B cell (primary cell): Measurements from ENCODE around the gene MAPRE3. TPM values are rescaled to one million over a fixed set of nuclear protein-coding genes. Genes with fewer than 3 reads are reported as not detected.

ENCODE experiments used
- ATAC-seq: fragments of 200-7000 bp; cut with Tn5 transposase; one replicate; pipeline ENCODE4 v1.10.0; 2021; ENCODE audit warnings: low read depth, mild to moderate bottlenecking, moderate number of reproducible peaks, moderate library complexity
- CTCF ChIA-PET: fragments of 350-600 bp; sonication (Branson Sonifier 250); formaldehyde crosslinking; loops from one replicate; lab custom pipeline; 2021; ENCODE audit warnings: antibody characterized with exemption, inconsistent platforms; lab: Charles Lee
- POLR2A ChIA-PET: fragments of 350-600 bp; sonication (Branson Sonifier 250); formaldehyde crosslinking; loops from one replicate; lab custom pipeline; 2021; ENCODE audit warnings: antibody characterized with exemption; lab: Charles Lee
- DNase-seq: peaks from one replicate; pipeline ENCODE4 v3.0.0; 2013
- H2AFZ ChIP-seq: 2 replicates; pipeline ENCODE4 v1.6.1; 2012; ENCODE audit warnings: mild to moderate bottlenecking, low read depth, low read length; ENCODE audit not compliant: insufficient read depth, poor library complexity, severe bottlenecking
- H3K27ac ChIP-seq, 2 donors: 1 replicate in 1 of 2; 2 replicates in 1 of 2; pipeline ENCODE4 v1.5.1; 2012 to 2013; ENCODE audit warnings: low read length in 2 of 2, mild to moderate bottlenecking in 2 of 2, moderate library complexity in 1 of 2
- H3K27me3 ChIP-seq, 4 experiments: fragments of 200-600 bp in 1 of 4; sonication (generic) in 1 of 4; replicated peaks in 1 of 4; 1 replicate in 2 of 4; 2 replicates in 2 of 4; pipeline versions ENCODE4 v1.6.1 to v1.7.0; 2013 to 2016; ENCODE audit warnings: low read length in 3 of 4, mild to moderate bottlenecking in 2 of 4, mixed read lengths in 1 of 4, moderate library complexity in 1 of 4; ENCODE audit not compliant: insufficient read depth in 4 of 4, control insufficient read depth in 3 of 4; ENCODE audit errors: control extremely low read depth in 1 of 4
- H3K36me3 ChIP-seq, 2 experiments: replicated peaks in 1 of 2; 1 replicate in 1 of 2; 2 replicates in 1 of 2; pipeline versions ENCODE4 v1.6.1 to v1.7.1; 2013; ENCODE audit warnings: low read length in 1 of 2; ENCODE audit not compliant: insufficient read depth in 2 of 2, control insufficient read depth in 1 of 2; ENCODE audit errors: control extremely low read depth in 1 of 2, extremely low read depth in 1 of 2
- H3K4me1 ChIP-seq, 2 donors: fragments of 200-600 bp in 1 of 2; sonication (generic) in 1 of 2; 1 replicate in 1 of 2; 2 replicates in 1 of 2; pipeline versions ENCODE4 v1.5.1 to v1.6.1; 2013 to 2017; ENCODE audit warnings: low read length in 2 of 2; ENCODE audit not compliant: control insufficient read depth in 2 of 2, insufficient read depth in 2 of 2
- H3K4me2 ChIP-seq: replicated peaks from 2 replicates; pipeline ENCODE3; 2012; ENCODE audit warnings: mild to moderate bottlenecking, low read depth, low read length; ENCODE audit not compliant: poor library complexity, severe bottlenecking
- H3K4me3 ChIP-seq, 5 experiments: fragments of 200-600 bp in 1 of 5; sonication (generic) in 1 of 5; 1 replicate in 3 of 5; 2 replicates in 2 of 5; pipeline versions ENCODE4 v1.5.1 to v1.7.0; 2011 to 2016; ENCODE audit warnings: low read length in 4 of 5, mild to moderate bottlenecking in 4 of 5, low read depth in 2 of 5, control low read depth in 1 of 5, moderate library complexity in 1 of 5; ENCODE audit not compliant: insufficient read depth in 1 of 5; ENCODE audit errors: control extremely low read depth in 1 of 5, extremely low read depth in 1 of 5
- H3K79me2 ChIP-seq: fragments of 200-600 bp; sonication (generic); one replicate; pipeline ENCODE4 v1.6.0; 2016; ENCODE audit warnings: low read length; ENCODE audit not compliant: control insufficient read depth, insufficient read depth
- H3K9ac ChIP-seq: fragments of 200-600 bp; sonication (generic); 2 replicates; pipeline ENCODE4 v1.6.1; 2017; ENCODE audit warnings: mild to moderate bottlenecking, low read length, moderate library complexity
- H3K9me3 ChIP-seq, 3 donors: one replicate each; pipeline versions ENCODE4 v1.6.1 to v1.7.1; 2013; ENCODE audit warnings: low read length in 2 of 3; ENCODE audit not compliant: control insufficient read depth in 2 of 3, insufficient read depth in 1 of 3; ENCODE audit errors: control extremely low read depth in 1 of 3
- H4K20me1 ChIP-seq: 2 replicates; pipeline ENCODE4 v1.6.0; 2012; ENCODE audit warnings: mild to moderate bottlenecking, low read length; ENCODE audit not compliant: insufficient read depth, control insufficient read depth, poor library complexity, severe bottlenecking
- H3K27ac Mint-ChIP-seq: one replicate; pipeline ENCODE4 v1.8.0; 2021; ENCODE audit warnings: mixed read lengths
- H3K27me3 Mint-ChIP-seq: one replicate; pipeline ENCODE4 v1.8.0; 2021; ENCODE audit warnings: mixed read lengths
- H3K4me1 Mint-ChIP-seq: one replicate; pipeline ENCODE4 v1.8.0; 2021; ENCODE audit warnings: mixed read lengths
- H3K4me3 Mint-ChIP-seq: one replicate; pipeline ENCODE4 v1.8.0; 2021; ENCODE audit warnings: mixed read lengths
- H3K9me3 Mint-ChIP-seq: one replicate; pipeline ENCODE4 v1.8.0; 2022; ENCODE audit warnings: mixed read lengths; ENCODE audit not compliant: insufficient read depth
- CTCF ChIP-seq: fragments of 200-600 bp; IDR thresholded peaks from one replicate; pipeline ENCODE4 v1.8.0; 2022; ENCODE audit warnings: antibody characterized with exemption, mild to moderate bottlenecking
- EZH2 ChIP-seq: IDR thresholded peaks from 2 replicates; pipeline ENCODE4 v1.6.1; 2012; ENCODE audit warnings: borderline replicate concordance, low read depth, mild to moderate bottlenecking, moderate library complexity, low read length; ENCODE audit not compliant: insufficient read depth, poor library complexity, severe bottlenecking
- WGBS: methylation state at CpG from one replicate; pipeline ENCODE4 v1.1.5; 2013; ENCODE audit warnings: missing lambda C conversion rate; ENCODE audit not compliant: insufficient coverage; 5-methylcytosine and 5-hydroxymethylcytosine counted together
- intact Hi-C: fragments of 100-400 bp; cut with micrococcal nuclease; formaldehyde crosslinking; loops from one replicate; pipeline ENCODE4 v1.10.0; 2022
- polyA plus RNA-seq: library from polyadenylated mRNA; depleted of rRNA; stranded (reverse); fragments of >200 nt; gene quantifications from 2 replicates; pipeline ENCODE4 v1.2.3, GENCODE V29; 2012
- total RNA-seq, 2 donors: library from RNA; stranded (reverse); fragments of 120-200 nt in 1 of 2; gene quantifications; 1 replicate in 1 of 2; 2 replicates in 1 of 2; pipeline versions ENCODE4 v1.2.3 to v1.2.4, GENCODE V29; 2013 to 2022

Gene MAPRE3
- total and polyA plus RNA-seq, 2 donors (not counting 1 experiment from before 2014, with no cell fraction given) = 5.4 to 9.8 TPM

- Histone ChIP-seq H3K27ac (peak overlapping the region in 1 of 2 donors; percentile 36), H3K4me3 (peak overlapping the region; percentile 42 to 91 (median 88)), H3K4me2 (peak overlapping the region; percentile 90), H3K36me3 (peaks cover 6 to 29% of the 10 kb centered on the region in 2 experiments), H3K9me3 (no peaks in the 10 kb centered on the region), H3K27me3 (no peaks in the 10 kb centered on the region), H3K79me2 (peaks cover 33% of the 10 kb centered on the region), H3K4me1 (peaks cover 35 to 43% of the 10 kb centered on the region in 2 donors), H4K20me1 (peaks cover 17% of the 10 kb centered on the region), H3K9ac (peak overlapping the region; percentile 83), H2AFZ (peak overlapping the region; percentile 82)
- no peaks in the 10 kb centered on the region for H3K9me3 Mint-ChIP-seq
- no peaks in the 10 kb centered on the region for H3K27me3 Mint-ChIP-seq
- DNase-seq (no peak), ATAC-seq (no peak)
- ChIA-PET CTCF (interaction anchor here (0.6 to 3.3 kb wide), 11 partner anchors 9 to 231 kb away, joined by 3 to 30 read pairs (median 7); partner anchors contain the start of genes AGBL5, KHK and TMEM214), POLR2A (interaction anchor here (0.5 to 3.4 kb wide), 8 partner anchors 8 to 299 kb away, joined by 3 to 48 read pairs (median 4); partner anchors contain the start of genes AGBL5, ATRAID, KHK and PREB)
- 15% methylated on average over 14 of the region's 34 CpGs for WGBS
- intact Hi-C loops = loop anchor here (1.0 to 2.0 kb wide), 7 partner anchors 9 to 299 kb away; partner anchors contain the start of genes AGBL5, EIF2B4, KHK and PREB
- H3K27ac Mint-ChIP-seq = peak overlapping the region; percentile 67
- H3K4me1 Mint-ChIP-seq = peaks cover 66% of the 10 kb centered on the region
- H3K4me3 Mint-ChIP-seq = peak overlapping the region; percentile 84
- TF ChIP-seq EZH2 (no peak), CTCF (no peak)
These were observed 101.8 kb downstream of the MAPRE3 start for GRCh38 chr2:27071990-27072830.
